Anterior cingulate cortex (tissue), 58 donors: ENCODE data around the gene NAXE.
"Not testable (repeated sequence)": the region's sequence is repeated elsewhere in the genome, so short reads cannot be mapped to it uniquely, and the experiment has no call there.

Source experiments
- DNase-seq, 58 donors: peaks; one replicate each; lab custom pipeline; 2025; lab: John Stamatoyannopoulos, UW

The NAXE gene

DNA sequence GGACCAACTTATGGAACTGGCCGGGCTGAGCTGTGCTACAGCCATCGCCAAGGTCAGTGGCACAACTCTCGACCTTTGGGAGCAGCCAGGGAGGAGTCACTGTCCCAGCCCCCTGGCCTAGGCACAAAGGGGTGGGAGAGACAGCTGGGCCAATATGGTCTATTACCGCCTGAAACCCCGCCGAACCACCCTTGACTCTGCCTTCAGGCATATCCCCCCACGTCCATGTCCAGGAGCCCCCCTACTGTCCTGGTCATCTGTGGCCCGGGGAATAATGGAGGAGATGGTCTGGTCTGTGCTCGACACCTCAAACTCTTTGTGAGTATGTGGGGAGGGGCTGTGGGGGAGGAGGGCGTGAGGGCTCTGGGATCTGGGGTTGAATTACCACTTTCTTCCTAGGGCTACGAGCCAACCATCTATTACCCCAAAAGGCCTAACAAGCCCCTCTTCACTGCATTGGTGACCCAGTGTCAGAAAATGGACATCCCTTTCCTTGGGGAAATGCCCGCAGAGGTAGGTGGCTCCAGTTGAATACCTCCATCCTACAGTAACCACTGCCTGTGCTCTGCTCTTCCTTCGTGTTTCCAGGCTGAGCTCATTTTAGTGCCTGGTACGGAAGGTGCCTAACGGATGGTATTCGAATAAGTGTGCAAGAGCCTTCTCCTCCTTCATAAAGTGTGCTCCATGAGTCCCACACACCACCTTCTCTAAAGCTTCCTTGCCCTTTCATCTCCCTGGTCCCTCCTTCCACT, 758 bp downstream of the NAXE start:
- DNase-seq, result no peak

DNA sequence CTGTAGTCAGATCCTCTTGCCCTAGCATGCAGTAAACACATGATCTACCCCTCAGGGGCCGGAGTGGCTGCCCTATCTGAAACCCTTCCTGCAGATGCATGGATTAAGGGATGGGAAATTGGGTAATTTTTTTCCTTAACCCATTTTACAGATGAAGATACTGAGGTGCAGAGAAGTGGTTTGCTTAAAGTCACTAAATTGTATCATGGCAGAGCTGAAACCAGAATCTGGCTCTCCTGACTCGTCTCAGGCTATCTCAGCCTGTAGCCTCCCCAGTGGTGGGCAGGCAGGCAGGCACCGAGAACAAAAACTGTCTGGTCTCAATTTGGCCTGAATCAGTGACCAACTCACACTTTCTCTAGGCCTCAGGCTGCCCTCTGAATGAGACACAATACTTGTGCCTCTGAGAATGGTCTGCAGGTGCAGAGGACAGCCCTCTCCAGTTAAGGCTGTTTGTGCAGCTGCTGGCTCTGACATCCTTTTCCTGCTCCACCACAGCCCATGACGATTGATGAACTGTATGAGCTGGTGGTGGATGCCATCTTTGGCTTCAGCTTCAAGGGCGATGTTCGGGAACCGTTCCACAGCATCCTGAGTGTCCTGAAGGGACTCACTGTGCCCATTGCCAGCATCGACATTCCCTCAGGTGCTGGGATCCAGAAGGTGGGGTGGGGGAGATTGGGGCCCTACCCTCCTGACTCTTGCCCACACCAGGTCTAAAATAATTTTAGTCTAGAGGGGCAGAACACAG, 1.5 kb downstream of the NAXE start:
- no peak for DNase-seq

DNA sequence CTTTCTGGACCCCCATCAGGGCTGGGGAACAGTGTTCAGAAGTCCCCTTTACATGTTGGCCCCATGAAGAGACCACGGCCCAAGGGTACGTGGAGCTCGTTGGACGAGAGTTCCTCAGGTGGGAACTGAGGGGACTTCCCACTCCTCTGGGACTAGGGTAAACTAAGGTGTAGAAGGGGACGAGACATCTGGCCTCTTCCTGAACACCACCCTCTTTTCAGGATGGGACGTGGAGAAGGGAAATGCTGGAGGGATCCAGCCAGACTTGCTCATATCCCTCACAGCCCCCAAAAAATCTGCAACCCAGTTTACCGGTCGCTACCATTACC, 2.0 kb downstream of the NAXE start:
- DNase-seq, result no peak

DNA sequence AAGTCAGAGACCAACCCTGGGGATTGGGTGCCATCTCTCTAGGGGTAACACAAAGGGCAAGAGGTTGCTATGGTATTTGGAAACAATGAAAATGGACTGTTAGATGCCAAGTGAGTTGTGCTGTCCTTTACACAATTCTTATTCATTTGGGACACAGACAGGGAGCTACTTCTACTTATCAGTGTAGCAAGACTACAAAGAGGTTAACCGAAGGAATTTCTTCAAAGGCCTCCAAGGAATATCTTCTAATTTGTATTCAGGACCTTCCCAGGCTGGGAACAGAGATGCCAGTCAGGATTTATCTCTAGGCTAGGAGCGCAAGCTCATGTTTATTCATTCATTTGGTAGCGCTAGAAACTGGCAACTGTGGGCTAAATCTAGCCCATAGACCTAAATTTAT, 2.6 kb downstream of the NAXE start:
- DNase-seq, result no peak

DNA sequence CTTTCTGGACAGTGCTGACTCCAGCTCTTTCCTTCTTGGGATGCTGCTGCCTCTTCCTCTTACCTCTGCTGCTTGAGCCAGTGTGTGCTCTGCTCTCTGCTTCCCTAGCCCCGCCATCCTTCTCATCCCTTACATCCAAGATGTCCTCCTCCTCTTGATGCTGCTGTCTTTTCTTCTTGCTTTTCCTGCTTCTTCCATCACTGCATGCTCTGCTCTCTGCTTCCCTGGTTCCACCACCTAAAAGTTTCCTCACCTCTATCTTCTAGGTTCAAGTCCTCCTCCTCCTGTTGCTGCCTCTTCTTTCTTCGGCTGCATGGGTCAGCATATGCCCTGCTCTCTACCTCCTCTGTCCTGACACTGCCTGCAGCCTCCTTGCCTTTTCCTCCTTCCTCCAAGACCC, 3.4 kb downstream of the NAXE start:
- DNase-seq, result no peak

DNA sequence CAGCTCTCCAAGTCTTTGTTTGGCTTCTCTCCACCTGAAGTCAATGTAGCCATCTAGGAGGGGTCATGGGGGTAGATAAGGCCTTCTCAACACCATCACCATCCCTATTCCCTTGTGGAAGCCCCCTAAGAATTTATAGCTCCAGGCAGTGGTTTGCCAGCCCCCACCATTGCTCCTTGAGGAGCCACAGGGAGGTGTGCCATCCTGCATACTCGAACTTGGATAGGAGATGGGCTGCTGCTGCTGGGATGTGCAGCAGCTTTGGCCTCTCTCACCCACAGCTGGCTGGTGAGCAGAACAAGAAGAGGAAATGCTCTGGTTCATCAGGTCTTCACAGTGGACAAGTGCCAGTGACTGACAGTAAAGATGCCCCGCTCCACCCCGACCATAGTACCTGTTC, 4.8 kb downstream of the NAXE start:
- DNase-seq, result no peak

DNA sequence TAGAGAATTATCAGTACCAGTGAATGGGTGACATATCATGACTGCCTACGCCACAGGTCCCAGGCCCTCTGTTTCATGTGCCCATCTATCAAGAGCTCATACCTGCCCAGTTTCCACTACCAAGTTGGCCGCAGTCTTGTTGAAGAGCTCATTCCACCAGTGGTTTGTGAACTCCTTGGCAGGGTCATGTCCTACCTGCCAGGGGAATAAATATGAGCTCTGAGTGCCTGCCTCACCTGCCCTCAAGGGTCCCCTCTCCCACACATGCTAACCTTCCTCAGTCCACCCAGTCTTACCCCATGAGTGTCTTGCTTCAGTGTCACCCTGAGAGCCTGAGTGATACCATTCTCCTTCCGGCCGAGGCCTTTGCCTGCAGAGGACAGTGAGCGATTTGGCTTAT, 6.5 kb downstream of the NAXE start:
- DNase-seq, result no peak

DNA sequence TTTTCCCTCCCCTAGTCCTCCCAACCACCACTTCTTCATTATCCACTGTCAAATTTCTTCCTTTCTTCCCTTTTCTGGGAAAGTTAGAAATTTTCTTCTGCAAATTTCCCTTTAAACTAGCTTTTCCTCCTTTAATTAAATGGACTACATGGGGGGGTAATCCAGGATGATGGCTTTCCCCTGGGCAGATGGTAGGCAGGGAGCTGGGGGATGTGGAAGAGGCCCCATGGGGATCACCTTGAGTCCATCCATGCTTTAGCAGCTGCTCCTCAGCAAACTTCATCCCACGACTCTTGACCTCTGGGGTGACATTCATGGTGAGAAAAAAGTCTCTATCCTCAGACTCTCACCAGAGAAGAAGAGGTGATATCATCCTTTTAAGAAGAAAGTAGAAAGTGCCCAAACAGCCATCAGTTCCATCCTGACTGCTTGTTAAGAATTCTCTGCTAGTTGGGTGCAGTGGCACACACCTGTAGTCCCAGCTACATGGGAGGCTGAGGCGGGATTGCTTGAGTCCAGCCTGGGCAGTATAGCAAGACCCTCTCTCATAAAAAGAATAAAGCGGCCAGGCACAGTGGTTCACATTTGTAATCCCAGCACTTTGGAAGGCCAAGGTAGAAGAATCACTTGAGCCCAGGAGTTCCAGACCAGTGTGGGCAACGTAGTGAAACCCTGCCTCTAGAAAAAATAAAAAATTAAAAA, 7.3 kb downstream of the NAXE start:
- DNase-seq, result no peak

DNA sequence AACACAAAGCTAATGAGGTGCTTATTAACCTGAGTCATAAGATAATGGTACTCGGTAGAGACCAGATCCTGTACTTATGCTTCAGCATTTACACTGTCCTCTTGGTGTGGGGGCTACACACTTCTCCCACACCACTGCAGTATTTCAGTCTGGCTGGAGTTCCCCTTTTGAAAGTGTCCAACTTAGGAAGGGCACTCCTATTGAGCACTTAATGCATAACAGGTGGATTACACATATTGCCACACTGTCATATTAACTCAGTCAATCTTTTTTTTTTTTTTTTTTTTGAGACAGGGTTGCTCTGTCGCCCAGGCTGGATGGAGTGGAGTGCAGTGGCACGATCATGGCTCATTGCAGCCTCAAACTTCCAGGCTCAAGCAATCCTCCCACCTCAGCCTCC, 8.2 kb downstream of the NAXE start:
- DNase-seq, result no peak

DNA sequence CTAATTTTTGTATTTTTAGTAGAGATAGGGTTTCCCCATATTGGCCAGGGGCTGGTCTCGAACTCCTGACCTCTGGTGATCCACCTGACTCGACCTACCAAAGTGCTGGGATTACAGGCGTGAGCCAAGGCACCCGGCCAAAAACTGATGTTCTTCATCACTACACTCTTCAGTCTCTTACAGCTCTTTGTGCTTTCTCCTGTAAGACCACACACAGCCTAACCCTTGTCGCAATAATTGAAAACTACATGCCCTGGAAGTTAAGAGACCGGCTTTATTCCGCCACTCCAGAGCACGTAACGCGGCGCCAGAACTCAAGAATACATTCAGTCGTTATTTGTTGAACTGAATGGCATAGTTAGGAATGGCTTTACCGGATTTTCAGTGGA, 9.2 kb downstream of the NAXE start:
- no peak for DNase-seq

DNA sequence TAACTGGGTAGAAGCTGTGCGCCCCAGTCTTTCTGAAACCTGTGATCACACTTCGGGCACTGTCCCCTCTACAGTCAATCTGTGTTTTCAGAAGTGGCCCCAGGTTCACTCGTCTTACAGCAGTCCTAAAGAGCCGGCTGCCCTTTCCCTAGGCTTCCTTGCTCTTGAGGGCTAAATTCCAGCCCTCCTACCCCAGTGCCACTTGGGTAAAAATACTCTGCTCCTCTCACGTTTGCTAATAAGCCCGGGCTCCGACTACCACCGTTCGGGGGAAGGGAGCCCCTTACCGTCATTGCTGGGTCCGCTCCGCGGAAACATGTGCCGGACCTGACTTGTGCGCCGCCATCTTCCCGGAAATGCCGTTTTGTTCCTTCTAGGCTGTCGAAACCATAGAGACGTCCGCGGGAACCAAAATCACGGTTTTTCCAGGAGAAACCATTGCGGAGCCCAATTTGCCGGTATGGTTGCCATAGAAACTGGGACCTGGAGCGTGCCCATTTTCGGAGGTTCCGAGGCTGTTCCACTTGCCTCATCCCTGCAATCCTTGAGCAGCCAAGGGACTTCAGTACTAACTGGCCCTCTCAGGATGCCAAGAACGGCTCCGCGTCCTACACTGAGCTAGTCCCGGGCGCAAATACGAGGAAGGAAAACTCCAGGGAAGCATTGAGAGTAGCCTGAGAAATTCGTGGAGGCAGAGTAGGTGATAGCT, 9.7 kb downstream of the NAXE start, which contains the start of gene GPATCH4:
TSS of gene GPATCH4 (minus strand) at position 358 of the 709 bp plus-strand sequence.
- DNase-seq, result peak; percentile 25 to 91 (median 76)

DNA sequence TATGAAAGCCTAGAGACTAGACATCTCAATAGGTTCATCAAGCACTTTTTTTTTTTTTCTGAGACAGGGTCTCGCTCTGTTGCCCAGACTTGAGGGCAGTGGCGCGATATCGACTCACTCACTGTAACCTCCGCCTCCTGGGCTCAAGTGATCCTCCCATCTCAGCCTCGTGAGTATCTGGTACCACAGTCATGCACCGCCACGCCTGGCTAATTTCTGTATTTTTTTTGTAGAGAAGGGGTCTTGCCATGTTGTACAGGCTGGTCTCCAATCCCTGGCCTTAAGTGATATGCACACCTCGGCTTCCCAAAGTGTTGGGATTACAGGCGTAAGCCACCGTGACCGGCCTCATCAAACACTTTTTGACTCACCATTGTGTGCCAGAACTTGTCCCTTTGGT, 10.3 kb downstream of the NAXE start:
- no peak for DNase-seq

DNA sequence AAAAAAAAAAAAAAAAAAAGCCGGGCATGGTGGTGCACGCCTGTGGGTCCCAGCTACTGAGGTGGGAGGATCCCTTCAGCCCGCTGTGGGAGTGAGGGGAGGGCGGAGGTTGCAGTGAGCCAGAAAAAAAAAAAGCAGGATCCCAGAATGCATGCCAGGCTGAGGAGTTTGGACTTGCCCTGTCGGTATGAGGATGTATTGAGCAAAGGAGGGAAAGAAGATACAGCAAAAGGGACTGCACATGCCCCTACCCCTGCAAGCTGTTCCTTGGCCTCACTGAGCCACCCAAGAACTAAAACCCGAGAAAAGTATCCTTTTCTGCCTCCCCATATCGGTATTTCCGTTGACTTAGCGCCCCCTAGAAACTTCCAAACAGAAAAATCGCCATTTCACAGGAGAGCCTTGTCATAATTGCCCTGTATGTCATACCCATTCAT, 11.0 kb downstream of the NAXE start:
- DNase-seq, result no peak

DNA sequence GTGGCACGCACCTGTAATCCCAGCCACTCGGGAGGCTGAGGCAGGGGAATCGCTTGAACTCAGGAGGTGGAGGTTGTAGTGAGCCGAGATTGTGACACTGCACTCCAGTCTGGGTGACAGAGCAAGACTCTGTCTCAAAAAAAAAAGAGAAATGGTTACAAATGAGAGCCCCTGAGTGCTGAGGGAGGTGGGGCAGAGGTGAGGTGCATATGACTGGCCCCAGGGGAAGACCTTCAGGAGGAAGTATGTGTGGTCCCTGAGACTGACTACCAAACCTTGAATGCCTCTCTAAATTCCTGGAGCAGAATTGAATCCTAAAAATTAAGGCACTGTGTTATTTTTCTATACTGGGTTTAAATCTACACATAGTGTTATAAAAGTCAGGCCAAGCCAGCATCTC, 15.8 kb downstream of the NAXE start:
- DNase-seq, result not testable (repeated sequence)

DNA sequence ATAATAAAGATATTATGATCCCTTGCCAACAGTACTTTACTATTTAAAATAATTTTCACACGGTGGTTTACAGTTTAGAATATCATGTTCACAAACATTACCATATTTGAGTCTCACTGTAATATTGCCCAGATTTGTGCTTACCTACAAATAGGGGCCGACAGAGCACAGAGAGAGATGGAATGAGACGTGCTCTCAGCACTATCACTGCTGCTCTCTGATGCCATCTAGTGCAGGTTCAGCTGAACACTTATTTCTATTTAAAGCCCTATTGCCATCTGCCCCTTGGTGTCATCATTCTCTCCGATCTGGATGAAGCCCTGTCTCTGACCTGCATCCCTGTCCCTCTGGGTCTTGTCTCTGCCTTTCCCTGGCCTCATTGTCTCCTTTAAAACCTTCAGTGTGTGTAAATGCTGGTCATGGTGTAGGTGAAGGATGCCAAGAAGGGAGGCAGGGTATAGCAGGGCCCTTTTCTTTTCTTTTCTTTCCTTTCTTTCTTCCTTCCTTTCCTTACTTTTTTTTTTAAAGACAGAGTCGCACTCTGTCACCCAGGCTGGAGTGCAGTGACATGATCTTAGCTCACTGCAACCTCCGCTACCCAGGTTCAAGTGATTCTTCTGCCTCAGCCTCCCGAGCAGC, 16.6 kb downstream of the NAXE start:
- peak in 43 of 58 donors; percentile 11 to 85 (median 39) for DNase-seq

DNA sequence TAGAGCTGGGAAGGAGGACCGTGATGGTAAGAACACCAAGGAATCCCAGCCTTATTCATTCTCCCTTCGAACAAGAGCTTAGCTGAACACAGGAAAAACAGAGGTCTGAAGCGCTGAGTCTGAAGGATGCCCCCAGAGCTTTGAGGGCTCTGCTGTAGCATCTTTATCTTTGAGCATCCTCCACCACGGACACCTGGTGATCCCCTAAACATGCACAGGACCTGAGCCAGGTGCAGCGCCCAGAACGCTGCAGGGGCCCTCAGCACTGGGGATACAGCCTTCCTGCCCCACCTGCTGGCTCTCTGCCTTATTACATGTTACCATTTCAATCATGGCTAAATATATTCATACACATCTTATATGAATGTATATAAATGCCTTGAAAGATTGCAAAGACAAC, 17.4 kb downstream of the NAXE start:
- peak in 6 of 58 donors; percentile 7 to 46 (median 22) for DNase-seq

DNA sequence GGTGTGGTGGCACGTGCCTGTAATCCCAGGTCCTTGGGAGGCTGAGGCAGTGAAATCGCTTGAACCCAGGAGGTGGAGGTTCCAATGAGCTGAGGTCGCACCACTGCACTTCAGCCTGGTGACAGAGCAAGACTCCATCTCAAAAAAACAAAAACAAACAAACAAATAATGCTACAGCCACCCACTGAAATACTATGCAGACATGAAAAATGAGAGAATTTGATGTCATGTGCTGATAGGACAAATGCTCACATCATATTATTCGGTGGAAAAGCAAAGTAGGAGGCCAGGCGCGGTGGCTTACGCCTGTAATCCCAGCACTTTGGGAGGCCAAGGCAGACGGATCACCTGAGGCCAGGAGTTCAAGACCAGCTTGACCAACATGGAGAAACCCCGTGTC, 18.5 kb downstream of the NAXE start:
- not testable (repeated sequence) for DNase-seq

DNA sequence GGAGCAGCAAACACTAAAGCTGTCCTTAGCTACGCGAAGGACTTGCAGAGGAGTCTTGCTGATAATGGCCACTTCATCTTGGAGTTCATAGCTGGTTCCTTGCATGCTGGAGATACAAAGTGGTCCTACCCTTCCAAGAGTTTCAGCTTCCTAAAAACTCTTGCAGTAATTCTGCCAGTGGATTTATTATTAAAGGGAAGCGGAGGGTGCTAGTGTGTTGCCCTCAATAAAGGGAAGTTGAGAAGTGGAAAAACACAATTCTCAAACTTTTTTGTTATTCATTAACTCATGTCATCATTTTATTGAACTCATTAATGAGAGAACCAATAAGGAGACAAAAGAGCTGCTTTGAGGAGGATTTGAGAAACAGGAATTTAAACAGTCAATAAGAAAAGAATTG, 21.1 kb downstream of the NAXE start:
- DNase-seq, result no peak

DNA sequence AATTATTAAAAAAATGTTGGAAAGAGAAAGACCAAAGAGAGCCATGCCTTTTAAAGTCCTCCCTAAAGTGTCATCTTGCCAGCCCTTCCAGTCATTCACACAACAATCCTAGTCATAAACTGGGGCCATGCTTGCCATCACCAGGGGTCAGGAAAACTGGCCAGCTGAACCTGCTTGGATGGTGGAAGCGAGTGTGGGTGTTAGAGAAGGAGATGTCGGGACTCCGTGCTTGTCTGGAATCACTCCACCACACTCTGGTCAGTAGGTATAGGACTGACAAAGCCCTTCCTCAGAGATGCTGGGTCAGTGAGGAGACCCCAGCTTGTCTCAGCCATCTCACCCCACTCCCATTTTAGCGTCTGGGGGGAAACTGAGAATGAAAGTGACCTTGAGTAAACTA, 24.4 kb downstream of the NAXE start:
- DNase-seq, result peak in 6 of 58 donors; percentile 16 to 61 (median 48)

DNA sequence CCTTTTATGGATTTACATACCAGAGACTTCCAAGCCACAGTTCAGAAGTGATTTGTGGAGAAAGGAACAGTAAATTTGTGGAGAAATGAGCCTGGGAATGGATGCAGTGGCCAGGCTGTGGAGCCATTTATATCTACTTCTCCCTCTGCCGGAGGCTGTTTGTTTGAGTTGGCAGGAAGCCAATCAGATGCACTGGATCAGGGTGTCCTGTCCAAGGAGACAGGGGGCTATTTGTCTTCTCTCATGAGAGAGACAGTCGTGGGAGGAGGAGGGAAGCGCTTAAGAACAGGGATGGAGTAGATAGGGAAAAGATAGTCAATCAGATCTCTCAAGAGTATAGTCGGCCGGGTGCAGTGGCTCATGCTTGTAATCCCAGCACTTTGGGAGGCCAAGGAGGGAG, 24.9 kb downstream of the NAXE start:
- peak in 48 of 58 donors; percentile 16 to 93 (median 67) for DNase-seq
